Retinal pigment epithelial cell (primary cell): ENCODE results near the gene SCGB3A2.
A peak's percentile ranks its signal among the peaks of the same experiment; 100 is the strongest.

Experiments used
- DNase-seq: peaks from one replicate; pipeline ENCODE4 v3.0.0-alpha.2; 2010; ENCODE audit warnings: low read depth
- H3K4me3 ChIP-seq: 2 replicates; pipeline ENCODE4 v1.5.1; 2011; ENCODE audit warnings: mild to moderate bottlenecking, low read length, control low read depth, moderate library complexity
- CTCF ChIP-seq: conservative IDR thresholded peaks from 2 replicates; pipeline ENCODE4 v1.5.1; 2011; ENCODE audit warnings: low read depth, low read length, control low read depth, inconsistent platforms

Gene SCGB3A2

GRCh38 chr5:147906326-147907095 is 28.0 kb downstream of the SCGB3A2 start, which contains the start of gene C5orf46:
Gene C5orf46, minus strand, starts transcription at chr5:147906538. Its CDS starts 37 bp downstream, at chr5:147906501.
- peak within 1 kb of the TSS; percentile 4 for H3K4me3 ChIP-seq
- no peak for DNase-seq
- no peak for TF ChIP-seq CTCF

GRCh38 chr5:147911427-147911826 is 32.9 kb downstream of the SCGB3A2 start:
- no peak overlapping the region for H3K4me3 ChIP-seq
- no peak for DNase-seq
- no peak for TF ChIP-seq CTCF

GRCh38 chr5:147912011-147912410 is 33.5 kb downstream of the SCGB3A2 start:
- no peak overlapping the region for H3K4me3 ChIP-seq
- no peak for TF ChIP-seq CTCF
- DNase-seq, result no peak

GRCh38 chr5:147913786-147914185 is 35.3 kb downstream of the SCGB3A2 start:
- DNase-seq, result no peak
- TF ChIP-seq CTCF, result no peak
- H3K4me3 ChIP-seq, result no peak overlapping the region

- DNase-seq, result peak; percentile 18
- no peak for TF ChIP-seq CTCF
- H3K4me3 ChIP-seq, result no peak overlapping the region
Measured at GRCh38 chr5:147918101-147918685, 39.7 kb downstream of the SCGB3A2 start.

GRCh38 chr5:147918899-147919298 is 40.4 kb downstream of the SCGB3A2 start:
- no peak overlapping the region for H3K4me3 ChIP-seq
- no peak for DNase-seq
- no peak for TF ChIP-seq CTCF
